ENCODE data around the gene GNAS.
"Not testable (repeated sequence)": the region's sequence is repeated elsewhere in the genome, so short reads cannot be mapped to it uniquely, and the experiment has no call there.

Gene GNAS

GRCh38 chr20:58938541-58938940, 86.0 kb downstream of the GNAS start:
- DNase-seq, result no peak

- no peak for DNase-seq
Observed at GRCh38 chr20:58941471-58941870, 89.0 kb downstream of the GNAS start.

GRCh38 chr20:58942549-58942948, 90.0 kb downstream of the GNAS start:
- DNase-seq, result no peak

- no peak for DNase-seq
Observed at GRCh38 chr20:58944610-58945009, 92.1 kb downstream of the GNAS start.

GRCh38 chr20:58945965-58946631, 93.6 kb downstream of the GNAS start:
- no peak for DNase-seq

- not testable (repeated sequence) for DNase-seq
Observed at GRCh38 chr20:58947797-58948388, 95.4 kb downstream of the GNAS start.

- DNase-seq, result no peak
Observed at GRCh38 chr20:58950603-58951002, 98.1 kb downstream of the GNAS start.

GRCh38 chr20:58953050-58953449, 100.5 kb downstream of the GNAS start:
- DNase-seq, result no peak

GRCh38 chr20:58956078-58956477, 103.6 kb downstream of the GNAS start:
- no peak for DNase-seq

- DNase-seq, result no peak
Observed at GRCh38 chr20:58959652-58960051, 107.1 kb downstream of the GNAS start.

All from stimulated activated CD4-positive, alpha-beta T cell treated with anti-CD3 and anti-CD28 coated beads, Interleukin-4, amount 100 ng/mL, for 4 hours (primary cell).